GM11168 (cell line): ENCODE results near the gene KIF25.

ENCODE experiments used
- in situ Hi-C: fragments of 300-500 bp; cut with MboI; formaldehyde crosslinking; loops from one replicate; pipeline ENCODE4 v1.12.0; 2022; ENCODE audit warnings: low sequenced_read_pairs; ENCODE audit not compliant: unreplicated experiment

The KIF25 gene

DNA sequence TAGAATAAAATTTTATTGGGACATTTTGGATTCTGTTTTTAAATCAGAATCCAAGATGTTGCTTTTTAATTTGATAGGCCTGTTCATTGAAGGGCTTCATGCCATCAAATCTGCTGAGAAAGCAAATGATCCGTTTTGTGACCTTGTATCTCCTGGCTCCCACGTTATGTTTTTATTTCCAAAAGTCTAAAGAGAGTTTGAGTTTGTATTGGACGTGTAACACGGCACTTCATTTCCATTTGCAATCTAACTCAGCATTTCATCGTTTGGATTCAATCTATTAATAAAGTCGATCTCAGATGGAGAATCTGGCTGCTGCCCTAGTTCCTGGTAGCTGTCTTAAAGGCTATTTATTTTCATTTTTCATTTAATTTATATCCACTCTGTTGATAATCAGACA lies 17.0 kb downstream of the KIF25 start:
- in situ Hi-C loops, result no loop called here

GRCh38 chr6:168015009-168015408 lies 17.5 kb downstream of the KIF25 start:
- in situ Hi-C loops, result no loop called here

GRCh38 chr6:168015482-168016175 lies 18.2 kb downstream of the KIF25 start:
- in situ Hi-C loops, result no loop called here

DNA sequence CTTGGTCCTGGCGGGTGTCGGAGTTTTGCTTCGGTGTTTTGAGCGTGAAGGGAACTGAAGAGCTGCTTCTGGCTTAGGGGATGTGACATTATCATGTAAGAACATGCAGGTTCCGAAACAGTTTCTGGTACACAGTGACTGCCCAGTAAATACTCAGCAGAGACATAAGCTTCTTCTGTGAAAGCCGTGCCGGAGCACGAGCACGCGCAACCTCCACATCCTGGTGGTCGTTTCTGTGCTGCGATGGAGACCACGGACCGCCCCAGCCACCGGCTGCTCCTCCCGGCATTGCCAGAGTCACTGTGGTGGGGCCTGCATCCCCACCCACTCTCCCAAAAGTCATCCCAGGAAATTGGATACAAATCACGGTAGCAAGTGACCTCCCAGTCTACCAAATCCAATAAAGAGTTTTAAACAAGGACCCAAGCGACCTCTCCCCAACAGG lies 18.7 kb downstream of the KIF25 start:
- in situ Hi-C loops, result no loop called here

- in situ Hi-C loops, result no loop called here
Observed at GRCh38 chr6:168016721-168017525, 19.5 kb downstream of the KIF25 start.

DNA sequence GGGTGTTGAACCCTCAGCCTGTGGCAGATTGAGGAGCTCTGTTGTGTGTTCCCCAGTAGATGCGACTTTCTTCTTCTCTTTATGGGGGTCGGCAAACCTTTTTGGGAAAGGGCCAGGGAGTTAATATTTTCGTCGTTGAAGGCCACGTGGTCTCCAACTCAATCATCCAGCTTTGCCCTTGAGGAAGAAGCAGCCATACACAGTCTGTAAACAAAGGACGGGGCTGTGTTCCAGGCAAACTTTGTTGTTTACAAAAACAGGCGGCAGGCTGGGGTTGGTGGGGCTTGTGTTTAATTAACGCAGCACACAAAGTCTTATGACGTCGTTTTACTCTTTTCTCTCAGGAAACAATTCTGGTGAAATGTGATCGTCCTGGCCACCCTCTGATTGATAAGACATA lies 20.2 kb downstream of the KIF25 start:
- in situ Hi-C loops, result no loop called here

GRCh38 chr6:168018664-168019063 lies 21.2 kb downstream of the KIF25 start:
- in situ Hi-C loops, result no loop called here

DNA sequence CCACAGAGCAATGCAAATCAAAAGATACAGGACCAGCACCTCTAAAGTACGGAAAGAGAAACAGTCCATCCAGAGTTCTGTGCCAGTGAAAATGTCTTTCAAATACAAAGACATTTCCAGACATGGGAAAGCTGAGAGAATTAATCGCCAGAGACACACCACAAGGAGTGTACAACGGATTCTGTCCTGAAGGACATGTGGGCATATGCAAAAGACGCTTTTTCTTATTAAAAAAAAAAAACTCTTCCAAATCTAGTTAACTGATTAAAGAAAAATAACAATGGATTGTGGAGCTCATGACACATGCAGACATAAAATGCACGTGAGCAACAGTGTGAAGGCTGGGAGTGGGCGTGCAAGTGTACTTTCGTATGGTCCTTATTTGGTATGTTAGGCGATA lies 22.8 kb downstream of the KIF25 start:
- in situ Hi-C loops, result no loop called here

DNA sequence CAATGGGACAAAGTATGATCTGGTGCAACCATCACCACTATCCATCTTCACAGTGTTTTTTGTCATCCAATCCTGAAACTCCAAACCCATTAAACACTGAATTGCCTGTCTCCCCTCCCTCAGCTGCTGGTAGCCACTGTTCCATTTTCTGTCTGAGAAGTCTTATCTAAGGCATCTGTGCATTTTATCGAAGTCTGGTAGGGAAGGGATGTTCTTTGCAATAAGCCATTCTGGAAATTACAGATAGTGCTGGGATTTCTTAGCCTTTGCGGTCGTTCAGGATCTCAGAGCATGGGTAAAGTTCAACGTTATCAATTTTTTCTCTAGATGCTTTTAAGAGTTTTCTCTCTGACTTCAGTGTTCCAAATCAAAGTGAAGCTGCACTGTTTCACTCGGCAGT lies 24.1 kb downstream of the KIF25 start:
- in situ Hi-C loops, result no loop called here

- in situ Hi-C loops, result no loop called here
Observed at GRCh38 chr6:168022488-168023321, 25.2 kb downstream of the KIF25 start.

- in situ Hi-C loops, result no loop called here
Observed at GRCh38 chr6:168024951-168025510, 27.6 kb downstream of the KIF25 start.

GRCh38 chr6:168025831-168026710 lies 28.6 kb downstream of the KIF25 start:
- in situ Hi-C loops, result no loop called here

DNA sequence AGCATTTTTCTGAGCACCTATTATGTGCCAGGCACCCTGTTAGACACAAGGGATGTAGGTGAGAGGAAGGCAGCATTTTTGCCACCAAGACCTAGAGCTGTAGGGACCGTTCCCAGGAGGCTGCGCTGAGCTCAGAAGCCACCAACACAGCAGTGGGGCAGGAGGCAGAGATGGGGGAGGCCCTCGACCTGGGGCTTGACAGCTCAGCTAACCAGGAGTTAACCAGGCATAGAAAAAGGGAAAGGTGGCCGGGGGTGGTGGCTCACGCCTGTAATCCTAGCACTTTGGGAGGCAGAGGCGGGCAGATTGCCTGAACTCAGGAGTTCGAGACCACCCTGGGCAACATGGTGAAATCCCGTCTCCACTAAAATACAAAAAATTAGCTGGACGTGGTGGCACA lies 29.5 kb downstream of the KIF25 start:
- in situ Hi-C loops, result no loop called here

DNA sequence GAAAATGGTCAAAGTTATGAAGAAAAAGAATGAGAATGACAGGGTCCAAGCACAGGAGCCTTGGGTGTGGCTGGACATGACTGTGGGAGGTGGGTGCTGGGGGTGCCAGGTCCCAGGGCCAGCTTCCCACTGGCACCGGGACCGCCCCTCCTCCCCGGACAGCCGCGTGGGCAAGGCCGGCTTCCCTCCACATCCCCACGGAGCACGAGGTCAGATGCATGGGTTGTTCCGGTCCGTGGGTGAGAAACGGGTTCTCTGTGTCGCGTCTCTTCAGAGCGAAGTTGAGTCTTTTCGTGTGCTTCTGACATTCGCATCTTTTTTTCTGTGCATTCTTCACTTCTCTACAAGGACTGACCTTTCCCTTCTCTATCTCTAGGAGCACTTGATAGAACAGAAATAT lies 30.1 kb downstream of the KIF25 start:
- in situ Hi-C loops, result no loop called here

- in situ Hi-C loops, result no loop called here
Observed at GRCh38 chr6:168028181-168028580, 30.7 kb downstream of the KIF25 start.

DNA sequence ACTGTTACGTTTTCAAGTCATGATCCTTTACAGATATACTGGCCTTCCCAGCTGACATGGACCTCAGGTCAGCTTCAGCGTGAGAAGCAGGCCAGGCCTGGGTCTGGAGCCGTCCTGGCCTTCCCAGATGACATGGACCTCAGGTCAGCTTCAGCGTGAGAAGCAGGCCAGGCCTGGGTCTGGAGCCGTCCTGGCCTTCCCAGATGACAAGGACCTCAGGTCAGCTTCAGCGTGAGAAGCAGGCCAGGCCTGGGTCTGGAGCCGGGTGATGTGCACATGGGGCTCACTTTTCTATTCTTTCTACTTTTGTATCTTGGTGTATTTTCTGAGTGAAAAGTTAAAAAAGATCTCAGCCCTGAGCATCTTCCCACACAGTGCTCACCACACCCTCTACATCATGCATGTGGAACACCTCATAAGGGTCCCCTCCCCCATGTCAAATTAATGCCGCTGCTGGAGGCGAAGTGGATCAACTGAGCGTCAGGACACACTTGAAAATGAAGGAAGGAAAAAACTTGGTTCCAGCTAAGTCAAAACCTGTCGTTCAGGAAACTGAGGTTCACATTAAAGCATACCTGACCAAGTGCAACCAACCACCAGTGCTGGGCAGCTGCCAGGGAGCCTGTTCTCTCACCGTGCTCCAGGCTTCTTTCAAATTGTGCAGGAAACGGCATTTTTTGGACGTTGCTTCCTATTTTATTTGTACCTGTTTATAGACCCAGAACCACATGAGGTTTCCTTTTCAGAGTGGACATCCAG lies 32.2 kb downstream of the KIF25 start:
- in situ Hi-C loops, result no loop called here

DNA sequence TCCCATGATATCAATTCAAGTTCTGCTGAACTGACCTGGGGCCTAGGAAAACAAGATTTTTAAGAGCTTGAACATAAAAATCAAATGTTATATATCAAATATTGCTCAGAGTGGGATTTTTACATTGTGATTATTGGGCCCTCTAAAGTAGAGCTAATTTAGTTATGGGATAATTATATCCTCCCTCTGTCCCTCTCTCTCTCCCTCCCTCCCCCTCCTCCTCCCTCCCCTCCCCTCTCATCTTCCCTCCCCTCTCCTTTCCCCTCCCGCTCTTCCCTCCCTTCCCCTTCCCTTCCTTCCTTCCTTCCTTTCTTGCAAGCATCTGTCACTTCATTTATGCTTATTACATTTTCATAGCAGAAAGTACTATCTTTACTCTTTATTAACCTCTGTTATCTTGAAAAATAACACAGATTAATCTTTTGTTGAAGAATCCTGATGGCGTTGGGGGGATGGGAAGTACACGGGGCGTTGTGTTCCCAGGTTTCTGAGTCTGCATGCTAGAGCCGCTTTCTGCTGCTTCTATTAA lies 32.8 kb downstream of the KIF25 start:
- in situ Hi-C loops, result no loop called here

DNA sequence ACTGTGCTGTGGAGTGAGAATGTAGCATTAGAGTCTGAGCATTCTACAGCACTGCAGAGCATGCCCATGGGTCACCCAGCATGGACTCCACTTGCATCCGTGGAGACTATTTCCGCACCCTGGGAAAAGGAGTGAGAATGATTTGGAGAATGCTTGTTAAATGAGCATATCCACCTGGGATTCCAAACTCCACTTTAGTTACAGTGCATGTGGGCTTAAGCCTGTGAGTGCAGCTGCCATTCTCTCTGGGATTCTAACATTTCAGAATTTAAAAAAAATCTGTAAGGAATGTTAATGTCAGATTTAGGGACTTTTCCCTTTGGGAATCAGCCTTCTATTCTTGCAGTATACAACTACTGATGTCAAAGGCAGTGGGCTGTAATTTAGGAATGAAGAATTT lies 33.4 kb downstream of the KIF25 start:
- in situ Hi-C loops, result no loop called here
